ENCODE results near the gene BTAF1. TPM values are rescaled to one million over a fixed set of nuclear protein-coding genes. Genes with fewer than 3 reads are reported as not detected.

The BTAF1 gene
- total RNA-seq, 3 donors from 2014 or later = 44.5 to 49.5 (median 46.3) TPM

DNA sequence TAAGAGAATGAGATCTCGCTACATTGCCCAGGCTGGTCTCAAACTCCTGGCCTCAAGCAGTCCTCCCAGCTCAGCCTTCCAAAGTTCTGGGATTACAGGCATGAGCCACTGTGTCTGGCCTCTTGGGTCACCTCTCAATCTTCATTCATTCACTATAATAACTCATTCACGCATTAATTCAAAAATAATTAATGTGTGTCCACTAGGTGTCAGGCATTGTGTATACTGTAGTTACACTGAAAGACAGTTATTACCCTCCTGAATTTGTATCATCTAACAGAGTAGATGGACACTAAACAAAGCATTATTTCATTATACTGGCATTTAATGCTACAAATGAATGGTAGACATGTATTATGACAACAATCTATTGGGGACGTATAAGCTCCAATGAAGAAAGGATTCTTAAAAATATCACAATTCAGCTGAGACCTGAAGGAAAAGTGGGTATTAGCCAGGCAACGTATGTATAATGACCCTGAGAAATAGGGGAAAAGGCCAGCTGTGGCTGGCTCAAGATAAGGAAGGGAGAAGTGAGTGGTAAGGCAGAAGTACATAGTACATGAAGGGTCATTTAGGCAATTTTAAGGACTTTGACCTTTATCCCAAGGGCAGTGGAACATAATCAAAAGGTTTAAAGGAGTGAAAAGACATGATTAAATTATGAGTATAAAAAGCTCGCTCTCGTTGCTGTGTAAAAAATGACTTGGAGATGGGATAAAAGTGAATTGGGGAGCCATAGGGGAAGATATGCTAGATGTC lies 150.7 kb downstream of the BTAF1 start:
- ATAC-seq (no peak), DNase-seq (no peak)
- H3K4me1 Mint-ChIP-seq (ENCODE audit: low read depth) = no peaks in the 10 kb centered on the region
- H3K36me3 Mint-ChIP-seq (ENCODE audit: insufficient read depth) = peaks cover 10% of the 10 kb centered on the region
- H3K4me3 Mint-ChIP-seq = no peak overlapping the region
- no peaks in the 10 kb centered on the region for H3K27me3 Mint-ChIP-seq (ENCODE audit: low read depth)
- no peaks in the 10 kb centered on the region for H3K9me3 Mint-ChIP-seq

DNA sequence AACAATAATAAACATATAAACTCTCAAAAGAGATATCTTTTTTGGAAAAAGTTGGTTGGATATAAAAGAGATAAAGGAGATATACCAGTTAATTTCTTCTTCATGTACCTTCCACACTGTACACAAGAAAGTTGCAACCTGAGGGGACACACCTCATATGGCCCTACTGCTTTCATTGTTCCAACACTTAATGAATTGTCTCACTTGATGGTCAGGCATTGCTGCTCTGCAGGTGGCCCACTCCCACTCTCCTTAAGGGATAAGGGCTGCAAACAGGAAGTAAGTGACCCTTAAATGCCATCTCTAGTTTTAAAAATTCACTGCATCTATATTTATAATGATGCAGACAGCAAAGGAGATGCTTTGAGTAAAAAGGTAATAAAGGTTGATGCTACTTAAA lies 152.3 kb downstream of the BTAF1 start:
- H3K9me3 Mint-ChIP-seq = no peaks in the 10 kb centered on the region
- H3K36me3 Mint-ChIP-seq (ENCODE audit: insufficient read depth) = peaks cover 12% of the 10 kb centered on the region
- H3K4me1 Mint-ChIP-seq (ENCODE audit: low read depth) = no peaks in the 10 kb centered on the region
- ATAC-seq (no peak), DNase-seq (no peak)
- H3K4me3 Mint-ChIP-seq = no peak overlapping the region
- no peaks in the 10 kb centered on the region for H3K27me3 Mint-ChIP-seq (ENCODE audit: low read depth)

DNA sequence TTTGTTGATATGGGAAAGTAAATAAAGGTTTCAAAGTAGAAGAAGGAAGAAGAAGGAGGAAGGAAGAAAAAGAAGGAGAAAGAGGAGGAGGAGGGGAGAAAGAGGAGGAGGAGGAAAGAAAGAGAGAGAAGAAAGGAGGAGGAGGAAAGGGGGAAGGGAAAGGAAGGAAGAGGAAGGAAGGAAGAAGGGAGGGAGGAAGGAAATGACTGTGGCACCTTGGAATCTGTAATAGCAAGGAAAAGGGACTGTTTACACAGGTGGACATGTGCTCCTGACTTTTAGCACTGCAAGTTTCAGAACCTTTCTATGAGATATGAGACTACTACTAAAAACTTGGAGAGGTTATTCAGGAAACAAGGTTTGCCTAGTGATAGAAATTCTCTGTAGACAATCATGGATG lies 153.2 kb downstream of the BTAF1 start:
- H3K9me3 Mint-ChIP-seq = no peaks in the 10 kb centered on the region
- H3K4me1 Mint-ChIP-seq (ENCODE audit: low read depth) = no peaks in the 10 kb centered on the region
- no peaks in the 10 kb centered on the region for H3K27me3 Mint-ChIP-seq (ENCODE audit: low read depth)
- H3K36me3 Mint-ChIP-seq (ENCODE audit: insufficient read depth) = peaks cover 17% of the 10 kb centered on the region
- ATAC-seq (no peak), DNase-seq (no peak)
- H3K4me3 Mint-ChIP-seq = no peak overlapping the region

- H3K36me3 Mint-ChIP-seq (ENCODE audit: insufficient read depth) = peaks cover 17% of the 10 kb centered on the region
- no peak for DNase-seq
- ATAC-seq = no peak
- no peak overlapping the region for H3K4me3 Mint-ChIP-seq
- no peaks in the 10 kb centered on the region for H3K9me3 Mint-ChIP-seq
- H3K4me1 Mint-ChIP-seq (ENCODE audit: low read depth) = no peaks in the 10 kb centered on the region
- H3K27me3 Mint-ChIP-seq (ENCODE audit: low read depth) = no peaks in the 10 kb centered on the region
These were observed 155.4 kb downstream of the BTAF1 start for GRCh38 chr10:92079003-92079402.

Other genes with a start within 250 kb of the BTAF1 start
- gene TNKS2, start 125.3 kb upstream of the BTAF1 start, total RNA-seq = 10 to 100 TPM; 30.0 to 30.2 (median 30.1) TPM
- 1 to 10 TPM; 2.3 to 3.7 (median 2.6) TPM for gene FGFBP3, start 14.3 kb upstream of the BTAF1 start, total RNA-seq